ENCODE data around the gene MCOLN1. TPM values are rescaled to one million over a fixed set of nuclear protein-coding genes. Genes with fewer than 3 reads are reported as not detected.
"Not testable (repeated sequence)": the region's sequence is repeated elsewhere in the genome, so short reads cannot be mapped to it uniquely, and the experiment has no call there.

Gene MCOLN1
- total RNA-seq, 1 experiment from 2014 or later, result 16.2 TPM

DNA sequence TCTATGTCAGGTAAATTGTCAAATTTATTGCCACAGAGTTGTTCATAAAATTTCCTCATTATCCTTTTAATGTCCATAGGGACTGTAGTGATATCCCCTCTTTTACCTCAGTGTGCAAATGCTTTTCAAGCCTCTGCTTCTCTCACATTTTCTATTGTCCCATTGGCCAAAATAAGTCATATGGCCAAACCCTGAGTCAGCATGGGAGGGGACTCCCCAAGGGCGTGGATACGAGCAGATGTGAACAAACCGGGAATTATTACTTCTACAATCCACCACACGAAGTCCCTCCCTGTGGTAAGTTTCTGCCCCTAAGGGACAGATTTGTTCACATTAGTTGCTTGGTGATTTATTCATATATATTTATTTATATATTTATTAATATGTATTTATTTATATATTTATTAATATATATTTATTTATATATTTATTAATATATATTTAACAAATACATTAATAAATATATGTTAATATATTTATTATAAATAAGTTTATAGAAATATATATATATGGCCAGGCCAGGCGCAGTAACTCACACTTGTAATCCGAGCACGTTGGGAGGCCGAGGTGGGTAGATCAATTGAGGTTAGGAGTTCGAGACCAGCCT is 53.1 kb downstream of the MCOLN1 start:
- H3K36me3 Mint-ChIP-seq (ENCODE audit: insufficient read depth, unreplicated experiment), result no peaks in the 10 kb centered on the region
- no peaks in the 10 kb centered on the region for H3K4me1 ChIP-seq
- no peaks in the 10 kb centered on the region for H3K4me1 Mint-ChIP-seq (ENCODE audit: low read depth, unreplicated experiment)
- H3K27ac Mint-ChIP-seq (ENCODE audit: unreplicated experiment), result no peak overlapping the region
- intact Hi-C loops (cut with micrococcal nuclease; ENCODE audit: unreplicated experiment), result no loop called here
- H3K4me3 Mint-ChIP-seq (ENCODE audit: unreplicated experiment), result no peak overlapping the region
- H3K27me3 ChIP-seq (replicated peaks; ENCODE audit: control insufficient read depth, insufficient read depth, low read length), result no peaks in the 10 kb centered on the region
- H3K9me3 Mint-ChIP-seq (ENCODE audit: unreplicated experiment), result no peaks in the 10 kb centered on the region
- no peak overlapping the region for H3K4me3 ChIP-seq (ENCODE audit: low read depth, low read length)
- ChIA-PET CTCF (no interaction called here), POLR2A (no interaction called here)
- no peaks in the 10 kb centered on the region for H3K9me3 ChIP-seq
- no TSS peak for BruUV-seq (replicated peaks)
- DNase-seq, result peak in 1 of 2 experiments; percentile 30
- TF ChIP-seq, protein P1, sequence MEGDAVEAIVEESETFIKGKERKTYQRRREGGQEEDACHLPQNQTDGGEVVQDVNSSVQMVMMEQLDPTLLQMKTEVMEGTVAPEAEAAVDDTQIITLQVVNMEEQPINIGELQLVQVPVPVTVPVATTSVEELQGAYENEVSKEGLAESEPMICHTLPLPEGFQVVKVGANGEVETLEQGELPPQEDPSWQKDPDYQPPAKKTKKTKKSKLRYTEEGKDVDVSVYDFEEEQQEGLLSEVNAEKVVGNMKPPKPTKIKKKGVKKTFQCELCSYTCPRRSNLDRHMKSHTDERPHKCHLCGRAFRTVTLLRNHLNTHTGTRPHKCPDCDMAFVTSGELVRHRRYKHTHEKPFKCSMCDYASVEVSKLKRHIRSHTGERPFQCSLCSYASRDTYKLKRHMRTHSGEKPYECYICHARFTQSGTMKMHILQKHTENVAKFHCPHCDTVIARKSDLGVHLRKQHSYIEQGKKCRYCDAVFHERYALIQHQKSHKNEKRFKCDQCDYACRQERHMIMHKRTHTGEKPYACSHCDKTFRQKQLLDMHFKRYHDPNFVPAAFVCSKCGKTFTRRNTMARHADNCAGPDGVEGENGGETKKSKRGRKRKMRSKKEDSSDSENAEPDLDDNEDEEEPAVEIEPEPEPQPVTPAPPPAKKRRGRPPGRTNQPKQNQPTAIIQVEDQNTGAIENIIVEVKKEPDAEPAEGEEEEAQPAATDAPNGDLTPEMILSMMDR (IDR thresholded peaks at IDR 0.05; ENCODE audit: insufficient read depth in 1 of 2, low read depth in 1 of 2, low read length in 1 of 2, severe bottlenecking in 1 of 2, unreplicated experiment in 1 of 2), result no peak
- H3K27me3 Mint-ChIP-seq (ENCODE audit: insufficient read depth, unreplicated experiment), result peaks cover 11% of the 10 kb centered on the region
- no peaks in the 10 kb centered on the region for H3K36me3 ChIP-seq (ENCODE audit: control insufficient read depth, insufficient read depth, low read length)

DNA sequence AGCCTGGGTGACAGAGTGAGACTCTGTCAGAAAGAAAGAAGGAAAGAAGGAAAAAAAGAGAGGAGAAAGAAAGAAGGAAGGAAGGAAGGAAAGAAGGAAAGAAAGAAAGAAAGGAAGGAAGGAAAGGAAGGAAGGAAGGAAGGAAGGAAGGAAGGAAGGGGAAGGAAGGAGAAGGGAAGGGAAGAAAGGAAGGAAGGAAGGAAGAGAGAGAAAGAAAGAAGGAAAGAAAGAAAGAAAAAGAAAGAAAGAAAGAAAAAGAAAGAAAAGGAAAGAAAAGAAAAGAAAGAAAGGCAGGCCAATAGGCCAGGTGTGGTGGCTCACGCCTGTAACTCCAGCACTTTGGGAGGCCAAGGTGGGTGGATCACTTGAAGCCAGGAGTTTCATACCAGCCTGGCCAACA is 55.0 kb downstream of the MCOLN1 start:
- H3K27me3 ChIP-seq (replicated peaks; ENCODE audit: control insufficient read depth, insufficient read depth, low read length); H3K36me3 Mint-ChIP-seq (ENCODE audit: insufficient read depth, unreplicated experiment); POLR2A ChIA-PET; H3K4me1 Mint-ChIP-seq (ENCODE audit: low read depth, unreplicated experiment); DNase-seq; H3K9me3 Mint-ChIP-seq (ENCODE audit: unreplicated experiment); H3K36me3 ChIP-seq (ENCODE audit: control insufficient read depth, insufficient read depth, low read length); H3K4me3 ChIP-seq (ENCODE audit: low read depth, low read length); H3K27ac Mint-ChIP-seq (ENCODE audit: unreplicated experiment); H3K4me1 ChIP-seq; BruUV-seq (replicated peaks); H3K9me3 ChIP-seq; H3K4me3 Mint-ChIP-seq (ENCODE audit: unreplicated experiment); intact Hi-C loops (cut with micrococcal nuclease; ENCODE audit: unreplicated experiment): not testable (repeated sequence)
- CTCF ChIA-PET, result interaction anchor here (1.1 kb wide), 1 partner anchor 9 kb away, joined by 4 read pairs; no protein-coding TSS in a partner anchor
- peaks cover 11% of the 10 kb centered on the region for H3K27me3 Mint-ChIP-seq (ENCODE audit: insufficient read depth, unreplicated experiment)

DNA sequence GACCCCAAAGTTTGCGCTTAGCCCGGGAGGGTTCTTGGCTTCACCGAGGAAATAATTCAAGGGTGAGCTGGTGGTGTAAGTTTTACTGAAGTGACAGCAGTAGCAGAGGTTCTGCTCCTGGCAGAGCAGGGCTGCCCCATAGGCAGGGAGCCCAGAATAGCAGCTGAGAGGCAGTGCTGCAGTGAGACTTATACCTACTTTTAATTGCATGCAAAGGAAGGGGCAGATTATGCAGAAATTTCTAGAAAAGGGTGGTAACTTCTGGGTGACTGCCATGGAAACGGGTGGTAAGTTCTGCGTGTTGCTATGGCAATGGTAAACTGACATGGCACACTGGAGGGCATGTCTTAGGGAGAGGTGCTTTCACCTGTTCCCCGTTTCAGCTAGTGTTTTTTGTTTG is 55.7 kb downstream of the MCOLN1 start:
- no peaks in the 10 kb centered on the region for H3K4me1 Mint-ChIP-seq (ENCODE audit: low read depth, unreplicated experiment)
- CTCF ChIA-PET, result interaction anchor here (1.1 kb wide), 1 partner anchor 10 kb away, joined by 4 read pairs; no protein-coding TSS in a partner anchor

More for the DNA sequence above, 55.7 kb downstream of the MCOLN1 start:
- Histone ChIP-seq H3K9me3 (no peaks in the 10 kb centered on the region), H3K27me3 (replicated peaks; ENCODE audit: control insufficient read depth, insufficient read depth, low read length) (no peaks in the 10 kb centered on the region), H3K36me3 (ENCODE audit: control insufficient read depth, insufficient read depth, low read length) (no peaks in the 10 kb centered on the region), H3K4me3 (ENCODE audit: low read depth, low read length) (no peak overlapping the region), H3K4me1 (no peaks in the 10 kb centered on the region)
- no TSS peak for BruUV-seq (replicated peaks)
- no peaks in the 10 kb centered on the region for H3K9me3 Mint-ChIP-seq (ENCODE audit: unreplicated experiment)
- H3K27ac Mint-ChIP-seq (ENCODE audit: unreplicated experiment), result no peak overlapping the region
- peaks cover 14% of the 10 kb centered on the region for H3K27me3 Mint-ChIP-seq (ENCODE audit: insufficient read depth, unreplicated experiment)
- POLR2A ChIA-PET, result no interaction called here
- H3K36me3 Mint-ChIP-seq (ENCODE audit: insufficient read depth, unreplicated experiment), result no peaks in the 10 kb centered on the region
- intact Hi-C loops (cut with micrococcal nuclease; ENCODE audit: unreplicated experiment), result no loop called here
- TF ChIP-seq, protein P1 (IDR thresholded peaks at IDR 0.05; ENCODE audit: insufficient read depth in 1 of 2, low read depth in 1 of 2, low read length in 1 of 2, severe bottlenecking in 1 of 2, unreplicated experiment in 1 of 2), result no peak
- H3K4me3 Mint-ChIP-seq (ENCODE audit: unreplicated experiment), result no peak overlapping the region
- DNase-seq, result no peak

All from Caco-2 (cell line).